ENCODE results near the gene COL13A1.

The COL13A1 gene

DNA sequence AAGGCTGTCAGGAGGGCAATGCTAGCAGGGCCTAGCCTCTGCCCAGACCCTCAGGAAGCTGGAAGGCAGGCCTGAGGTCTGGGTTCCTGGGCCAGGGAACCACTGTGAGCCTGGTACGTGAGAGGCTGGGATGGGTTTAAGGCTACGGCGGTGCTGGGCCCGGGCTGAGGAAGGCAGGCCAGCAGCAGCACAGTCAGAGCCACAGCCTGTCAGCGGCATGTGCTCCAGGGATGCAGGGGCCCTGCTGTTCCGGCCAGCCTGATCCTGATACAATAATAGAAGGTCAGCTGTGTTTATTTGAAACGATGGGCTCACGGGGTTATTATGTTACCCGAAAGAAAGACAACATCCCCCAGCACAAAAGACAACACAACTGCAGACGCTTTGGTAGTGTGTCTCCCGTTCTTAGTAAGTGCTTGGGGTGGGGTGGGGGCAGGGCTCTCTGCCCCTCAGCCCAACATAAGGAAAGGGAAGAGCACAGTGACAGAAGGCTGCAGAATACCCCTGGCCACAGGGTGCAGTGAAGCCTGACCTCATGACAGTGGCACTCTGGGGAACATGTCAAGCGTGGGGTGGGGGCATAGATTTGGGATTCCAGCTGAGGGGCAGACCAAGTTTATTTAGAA, 95.0 kb downstream of the COL13A1 start:
- H3K27ac Mint-ChIP-seq, result no peak overlapping the region
- H3K4me1 Mint-ChIP-seq, result no peaks in the 10 kb centered on the region
- no peaks in the 10 kb centered on the region for H3K36me3 Mint-ChIP-seq (ENCODE audit: low read depth)
- H3K27me3 Mint-ChIP-seq, result no peaks in the 10 kb centered on the region
- no peak for ATAC-seq
- no peaks in the 10 kb centered on the region for H3K9me3 Mint-ChIP-seq
- H3K4me3 Mint-ChIP-seq, result no peak overlapping the region
- no peak for DNase-seq

GRCh38 chr10:69897432-69897831, 95.7 kb downstream of the COL13A1 start:
- Mint-ChIP-seq H3K4me1 (no peaks in the 10 kb centered on the region), H3K36me3 (ENCODE audit: low read depth) (no peaks in the 10 kb centered on the region), H3K27me3 (no peaks in the 10 kb centered on the region), H3K9me3 (no peaks in the 10 kb centered on the region), H3K27ac (no peak overlapping the region), H3K4me3 (no peak overlapping the region)
- no peak for DNase-seq
- ATAC-seq, result no peak

- no peak overlapping the region for H3K4me3 Mint-ChIP-seq
- H3K27me3 Mint-ChIP-seq, result no peaks in the 10 kb centered on the region
- no peaks in the 10 kb centered on the region for H3K4me1 Mint-ChIP-seq
- no peak for ATAC-seq
- no peaks in the 10 kb centered on the region for H3K9me3 Mint-ChIP-seq
- DNase-seq, result no peak
- no peaks in the 10 kb centered on the region for H3K36me3 Mint-ChIP-seq (ENCODE audit: low read depth)
- no peak overlapping the region for H3K27ac Mint-ChIP-seq
Observed at GRCh38 chr10:69897999-69898398, 96.3 kb downstream of the COL13A1 start.

DNA sequence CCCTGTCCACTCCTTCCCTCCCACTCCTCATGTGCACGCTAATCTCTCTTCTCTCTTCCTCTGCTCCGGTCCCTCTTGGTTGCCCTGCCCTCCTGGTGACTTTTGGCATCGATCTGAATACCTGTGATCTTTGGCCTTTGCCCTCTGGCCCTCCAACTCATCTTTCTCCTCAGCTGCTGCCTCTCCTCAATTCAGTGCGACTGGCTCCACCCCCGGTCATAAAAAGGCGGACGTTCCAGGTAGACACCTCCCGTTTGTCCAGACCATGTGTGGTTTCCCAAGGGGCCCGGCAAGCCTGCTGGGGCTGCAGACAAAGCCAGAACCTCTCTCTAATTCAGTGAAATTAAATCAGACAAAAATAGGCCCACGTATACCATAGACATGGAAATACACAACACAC, 96.8 kb downstream of the COL13A1 start:
- H3K36me3 Mint-ChIP-seq (ENCODE audit: low read depth), result no peaks in the 10 kb centered on the region
- no peak overlapping the region for H3K27ac Mint-ChIP-seq
- H3K27me3 Mint-ChIP-seq, result no peaks in the 10 kb centered on the region
- no peaks in the 10 kb centered on the region for H3K9me3 Mint-ChIP-seq
- ATAC-seq, result no peak
- no peak for DNase-seq
- no peaks in the 10 kb centered on the region for H3K4me1 Mint-ChIP-seq
- H3K4me3 Mint-ChIP-seq, result no peak overlapping the region

DNA sequence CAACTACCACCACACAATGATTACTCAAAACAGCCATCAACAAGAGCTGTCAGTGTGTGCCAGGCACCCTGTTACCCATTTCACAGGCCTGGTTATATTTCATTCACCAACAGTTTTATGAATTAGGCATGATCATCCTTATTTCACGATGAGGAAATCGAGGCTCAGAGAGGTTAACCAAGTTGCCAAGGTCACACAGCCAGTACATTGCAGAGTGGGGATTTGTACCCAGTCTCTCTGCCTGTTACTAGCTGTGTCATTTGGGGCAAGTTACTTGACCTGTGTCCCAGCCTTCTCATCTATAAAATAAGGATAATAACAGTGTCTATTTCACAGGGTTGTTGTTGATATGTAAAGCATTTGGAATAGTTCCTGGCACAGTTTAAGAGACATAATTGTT, 97.2 kb downstream of the COL13A1 start:
- Mint-ChIP-seq H3K27ac (no peak overlapping the region), H3K27me3 (no peaks in the 10 kb centered on the region), H3K9me3 (no peaks in the 10 kb centered on the region), H3K4me3 (no peak overlapping the region), H3K36me3 (ENCODE audit: low read depth) (no peaks in the 10 kb centered on the region), H3K4me1 (no peaks in the 10 kb centered on the region)
- DNase-seq (no peak), ATAC-seq (no peak)

GRCh38 chr10:69899727-69900595, 98.3 kb downstream of the COL13A1 start:
- no peaks in the 10 kb centered on the region for H3K4me1 Mint-ChIP-seq
- H3K9me3 Mint-ChIP-seq, result no peaks in the 10 kb centered on the region
- no peak overlapping the region for H3K27ac Mint-ChIP-seq
- H3K27me3 Mint-ChIP-seq, result no peaks in the 10 kb centered on the region
- H3K4me3 Mint-ChIP-seq, result no peak overlapping the region
- ATAC-seq (no peak), DNase-seq (no peak)
- H3K36me3 Mint-ChIP-seq (ENCODE audit: low read depth), result no peaks in the 10 kb centered on the region

DNA sequence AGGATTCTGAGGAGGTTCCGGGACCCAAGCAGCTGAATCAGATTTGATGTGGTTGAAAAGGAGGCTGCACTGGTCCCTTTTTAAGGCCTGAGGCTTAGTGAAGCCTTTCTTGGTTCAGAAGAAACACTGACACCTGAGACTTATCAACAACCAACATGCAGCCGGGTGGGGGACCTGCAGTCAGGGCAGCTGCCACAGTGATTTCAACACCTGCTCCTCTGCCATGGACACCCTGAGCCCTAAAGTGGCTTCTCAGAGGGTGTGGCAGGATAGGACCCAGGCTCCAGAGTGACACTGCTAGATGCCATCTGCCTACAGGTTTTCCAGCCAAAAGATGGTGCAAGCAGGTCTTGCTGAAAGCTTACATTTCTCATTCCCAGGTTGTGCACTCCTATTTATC, 99.3 kb downstream of the COL13A1 start:
- no peak overlapping the region for H3K4me3 Mint-ChIP-seq
- H3K4me1 Mint-ChIP-seq, result no peaks in the 10 kb centered on the region
- no peak for DNase-seq

GRCh38 chr10:69901628-69902505, 100.2 kb downstream of the COL13A1 start:
- Mint-ChIP-seq H3K27ac (no peak overlapping the region), H3K4me1 (no peaks in the 10 kb centered on the region), H3K36me3 (ENCODE audit: low read depth) (no peaks in the 10 kb centered on the region), H3K27me3 (no peaks in the 10 kb centered on the region), H3K9me3 (no peaks in the 10 kb centered on the region), H3K4me3 (no peak overlapping the region)
- ATAC-seq (peak; percentile 38), DNase-seq (peak; percentile 27)

More for the DNA sequence above, 99.3 kb downstream of the COL13A1 start:
- Mint-ChIP-seq H3K36me3 (ENCODE audit: low read depth) (no peaks in the 10 kb centered on the region), H3K27ac (no peak overlapping the region), H3K9me3 (no peaks in the 10 kb centered on the region), H3K27me3 (no peaks in the 10 kb centered on the region)
- no peak for ATAC-seq

GRCh38 chr10:69902835-69903535, 101.3 kb downstream of the COL13A1 start:
- H3K27me3 Mint-ChIP-seq, result no peaks in the 10 kb centered on the region
- no peak overlapping the region for H3K4me3 Mint-ChIP-seq
- ATAC-seq, result no peak
- no peak overlapping the region for H3K27ac Mint-ChIP-seq
- H3K9me3 Mint-ChIP-seq, result no peaks in the 10 kb centered on the region
- DNase-seq, result no peak
- H3K36me3 Mint-ChIP-seq (ENCODE audit: low read depth), result no peaks in the 10 kb centered on the region
- H3K4me1 Mint-ChIP-seq, result no peaks in the 10 kb centered on the region

- Mint-ChIP-seq H3K4me1 (no peaks in the 10 kb centered on the region), H3K9me3 (no peaks in the 10 kb centered on the region), H3K27ac (no peak overlapping the region), H3K27me3 (no peaks in the 10 kb centered on the region), H3K36me3 (ENCODE audit: low read depth) (no peaks in the 10 kb centered on the region), H3K4me3 (no peak overlapping the region)
- ATAC-seq (no peak), DNase-seq (no peak)
Observed at GRCh38 chr10:69904533-69904932, 102.8 kb downstream of the COL13A1 start.

- no peak overlapping the region for H3K27ac Mint-ChIP-seq
- no peak overlapping the region for H3K4me3 Mint-ChIP-seq
- DNase-seq, result no peak
- H3K4me1 Mint-ChIP-seq, result no peaks in the 10 kb centered on the region
- no peaks in the 10 kb centered on the region for H3K9me3 Mint-ChIP-seq
- no peaks in the 10 kb centered on the region for H3K27me3 Mint-ChIP-seq
- ATAC-seq, result no peak
- no peaks in the 10 kb centered on the region for H3K36me3 Mint-ChIP-seq (ENCODE audit: low read depth)
Observed at GRCh38 chr10:69906425-69906824, 104.7 kb downstream of the COL13A1 start.

- Mint-ChIP-seq H3K9me3 (no peaks in the 10 kb centered on the region), H3K4me1 (no peaks in the 10 kb centered on the region), H3K27ac (no peak overlapping the region), H3K36me3 (ENCODE audit: low read depth) (no peaks in the 10 kb centered on the region), H3K27me3 (no peaks in the 10 kb centered on the region), H3K4me3 (no peak overlapping the region)
- DNase-seq (no peak), ATAC-seq (no peak)
Observed at GRCh38 chr10:69907517-69907916, 105.8 kb downstream of the COL13A1 start.

GRCh38 chr10:69908124-69908523, 106.4 kb downstream of the COL13A1 start:
- DNase-seq (no peak), ATAC-seq (no peak)
- Mint-ChIP-seq H3K27ac (no peak overlapping the region), H3K4me1 (no peaks in the 10 kb centered on the region), H3K9me3 (no peaks in the 10 kb centered on the region), H3K36me3 (ENCODE audit: low read depth) (no peaks in the 10 kb centered on the region), H3K27me3 (no peaks in the 10 kb centered on the region), H3K4me3 (no peak overlapping the region)

- peaks cover 1% of the 10 kb centered on the region for H3K27me3 Mint-ChIP-seq
- no peak overlapping the region for H3K4me3 Mint-ChIP-seq
- no peaks in the 10 kb centered on the region for H3K36me3 Mint-ChIP-seq (ENCODE audit: low read depth)
- no peak for ATAC-seq
- no peak overlapping the region for H3K27ac Mint-ChIP-seq
- H3K4me1 Mint-ChIP-seq, result no peaks in the 10 kb centered on the region
- DNase-seq, result no peak
- no peaks in the 10 kb centered on the region for H3K9me3 Mint-ChIP-seq
Observed at GRCh38 chr10:69910561-69910960, 108.9 kb downstream of the COL13A1 start.

Measured in activated naive CD8-positive, alpha-beta T cell treated with anti-CD3 and anti-CD28 coated beads, Interleukin-2, amount 50 U/mL, for 24 hours (primary cell).